Upper lobe of left lung (tissue), 6 donors: ENCODE results near the gene SLCO3A1. TPM values are rescaled to one million over a fixed set of nuclear protein-coding genes. Genes with fewer than 3 reads are reported as not detected.
"Not testable (repeated sequence)": the region's sequence is repeated elsewhere in the genome, so short reads cannot be mapped to it uniquely, and the experiment has no call there.

Experiments used
- ATAC-seq, 2 donors: fragments of 200-7000 bp; cut with Tn5 transposase; one replicate each; pipeline ENCODE4 v1.9.1; 2022; ENCODE audit warnings: mild to moderate bottlenecking in 2 of 2, moderate library complexity in 2 of 2; ENCODE audit not compliant: low FRiP score in 2 of 2
- DNase-seq, 2 donors: peaks; one replicate each; pipeline ENCODE4 v3.0.0-alpha.2; 2019 to 2020
- H3K27ac ChIP-seq, 4 donors: fragments of 200-600 bp; sonication (generic); one replicate each; pipeline ENCODE4 v1.5.1; 2016 to 2019
- H3K27me3 ChIP-seq, 4 donors: fragments of 200-600 bp; sonication (generic); one replicate each; pipeline ENCODE4 v1.5.1; 2017 to 2019
- H3K36me3 ChIP-seq, 4 donors: fragments of 200-600 bp; sonication (generic); one replicate each; pipeline ENCODE4 v1.5.1; 2016 to 2019
- H3K4me1 ChIP-seq, 4 donors: fragments of 200-600 bp; sonication (generic); one replicate each; pipeline ENCODE4 v1.5.1; 2018 to 2019
- H3K4me3 ChIP-seq, 4 donors: fragments of 200-600 bp; sonication (generic); one replicate each; pipeline ENCODE4 v1.5.1; 2017 to 2019; ENCODE audit warnings: mild to moderate bottlenecking in 2 of 4, moderate library complexity in 1 of 4
- H3K9me3 ChIP-seq, 4 donors: fragments of 200-600 bp; sonication (generic); one replicate each; pipeline ENCODE4 v1.5.1; 2018 to 2019
- CTCF ChIP-seq, 6 experiments: fragments of 450-650 bp in 4 of 6; fragments of 200-600 bp in 2 of 6; sonication (generic) in 2 of 6; IDR thresholded peaks; one replicate each; pipeline ENCODE4 v1.5.1; 2016 to 2019; ENCODE audit warnings: antibody characterized with exemption in 6 of 6
- EP300 ChIP-seq, 4 donors: sonication (generic); formaldehyde crosslinking; IDR thresholded peaks; one replicate each; pipeline ENCODE4 v1.5.1; 2017; ENCODE audit warnings: antibody characterized with exemption in 4 of 4, control low read depth in 2 of 4
- POLR2A ChIP-seq, 4 donors: fragments of 450-650 bp; IDR thresholded peaks; one replicate each; pipeline ENCODE4 v1.5.1; 2016 to 2017; ENCODE audit warnings: antibody characterized with exemption in 4 of 4, mild to moderate bottlenecking in 2 of 4
- POLR2AphosphoS5 ChIP-seq, 2 donors: sonication (generic); formaldehyde crosslinking; IDR thresholded peaks; one replicate each; pipeline ENCODE4 v1.5.1; 2017; ENCODE audit warnings: antibody characterized with exemption in 2 of 2
- WGBS, 2 donors: methylation state at CpG; one replicate each; pipeline ENCODE4 v1.1.5; 2017 to 2018; 5-methylcytosine and 5-hydroxymethylcytosine counted together
- total RNA-seq, 6 donors: library from RNA; depleted of rRNA in 4 of 6; stranded (reverse); fragments of >200 nt in 4 of 6; gene quantifications; one replicate each; pipeline versions ENCODE4 v1.1.0 to v1.2.1, GENCODE V29; 2016 to 2021
- donor health status: DM: no; HTN: no; CAD: no; lungs with moderate emphysema.
- donor health status: DM: no; HTN: yes; CAD: no; lungs with severe emphysema.

SLCO3A1 gene
- total RNA-seq, 6 donors from 2014 or later = 29.3 to 56.6 (median 46.7) TPM

- H3K4me1 ChIP-seq = no peaks in the 10 kb centered on the region
- no peak overlapping the region for H3K27ac ChIP-seq
- H3K27me3 ChIP-seq = no peaks in the 10 kb centered on the region
- no peaks in the 10 kb centered on the region for H3K36me3 ChIP-seq
- 80 to 85% methylated on average over 4 of the region's 4 CpGs for WGBS, 2 donors
- DNase-seq = no peak
- H3K9me3 ChIP-seq = no peaks in the 10 kb centered on the region
- ATAC-seq = no peak
- TF ChIP-seq EP300 (IDR thresholded peaks at IDR 0.05) (no peak), POLR2A (IDR thresholded peaks at IDR 0.05) (no peak), POLR2AphosphoS5 (IDR thresholded peaks at IDR 0.05) (no peak), CTCF (IDR thresholded peaks at IDR 0.05) (no peak)
- no peak overlapping the region for H3K4me3 ChIP-seq
These were observed 342.8 kb downstream of the SLCO3A1 start for GRCh38 chr15:92196342-92196741.

- Histone ChIP-seq H3K27ac (no peak overlapping the region), H3K4me1 (no peaks in the 10 kb centered on the region), H3K9me3 (no peaks in the 10 kb centered on the region), H3K27me3 (no peaks in the 10 kb centered on the region), H3K4me3 (no peak overlapping the region), H3K36me3 (no peaks in the 10 kb centered on the region)
- DNase-seq (no peak), ATAC-seq (no peak)
- whole genome bisulfite sequencing, 2 donors = 60 to 72% methylated on average over 2 of the region's 2 CpGs
- TF ChIP-seq EP300 (IDR thresholded peaks at IDR 0.05) = no peak
- no peak for TF ChIP-seq POLR2A (IDR thresholded peaks at IDR 0.05)
- no peak for TF ChIP-seq CTCF (IDR thresholded peaks at IDR 0.05)
- no peak for TF ChIP-seq POLR2AphosphoS5 (IDR thresholded peaks at IDR 0.05)
These were observed 344.2 kb downstream of the SLCO3A1 start for GRCh38 chr15:92197746-92198145.

- Histone ChIP-seq H3K27me3 (no peaks in the 10 kb centered on the region), H3K36me3 (no peaks in the 10 kb centered on the region), H3K9me3 (no peaks in the 10 kb centered on the region), H3K27ac (no peak overlapping the region), H3K4me1 (no peaks in the 10 kb centered on the region), H3K4me3 (no peak overlapping the region)
- no peak for ATAC-seq
- TF ChIP-seq POLR2A (IDR thresholded peaks at IDR 0.05) = no peak
- no peak for TF ChIP-seq CTCF (IDR thresholded peaks at IDR 0.05)
- TF ChIP-seq EP300 (IDR thresholded peaks at IDR 0.05) = no peak
- no peak for TF ChIP-seq POLR2AphosphoS5 (IDR thresholded peaks at IDR 0.05)
- 74 to 83% methylated on average over 1 to 2 of the region's 2 CpGs for WGBS, 2 donors
- no peak for DNase-seq
These were observed 347.4 kb downstream of the SLCO3A1 start for GRCh38 chr15:92200891-92201290.

- no peak for DNase-seq
- Histone ChIP-seq H3K36me3 (no peaks in the 10 kb centered on the region), H3K4me1 (no peaks in the 10 kb centered on the region), H3K4me3 (no peak overlapping the region), H3K9me3 (no peaks in the 10 kb centered on the region), H3K27ac (no peak overlapping the region), H3K27me3 (no peaks in the 10 kb centered on the region)
- WGBS, 2 donors = 66 to 78% methylated on average over 2 of the region's 2 CpGs
- ATAC-seq = no peak
- TF ChIP-seq POLR2A (IDR thresholded peaks at IDR 0.05) (no peak), CTCF (IDR thresholded peaks at IDR 0.05) (no peak), EP300 (IDR thresholded peaks at IDR 0.05) (no peak), POLR2AphosphoS5 (IDR thresholded peaks at IDR 0.05) (no peak)
These were observed 351.8 kb downstream of the SLCO3A1 start for GRCh38 chr15:92205255-92205739.

- not testable (repeated sequence) for H3K4me1 ChIP-seq, DNase-seq, H3K27ac ChIP-seq, H3K4me3 ChIP-seq, H3K9me3 ChIP-seq, H3K27me3 ChIP-seq, H3K36me3 ChIP-seq, ATAC-seq
- WGBS, 2 donors = 87 to 89% methylated on average over 5 to 6 of the region's 6 CpGs
These were observed 354.1 kb downstream of the SLCO3A1 start for GRCh38 chr15:92207601-92208000.
